HG03039 (cell line): ENCODE results near the gene C12orf60.

Experiments used
- ATAC-seq: cut with Tn5 transposase; IDR thresholded peaks from one replicate; pipeline ENCODE4 v1.9.1; 2021; ENCODE audit warnings: mild to moderate bottlenecking, moderate library complexity; ENCODE audit not compliant: unreplicated experiment

Gene C12orf60

GRCh38 chr12:14776236-14776961 is 27.1 kb upstream of the C12orf60 start:
- ATAC-seq = no peak

- ATAC-seq = no peak
Observed at GRCh38 chr12:14777271-14777670, 26.2 kb upstream of the C12orf60 start.

GRCh38 chr12:14779834-14780233 is 23.6 kb upstream of the C12orf60 start:
- no peak for ATAC-seq

- no peak for ATAC-seq
Observed at GRCh38 chr12:14780859-14781258, 22.6 kb upstream of the C12orf60 start.

- ATAC-seq = no peak
Observed at GRCh38 chr12:14781563-14781962, 21.9 kb upstream of the C12orf60 start.

GRCh38 chr12:14782756-14783155 is 20.7 kb upstream of the C12orf60 start:
- no peak for ATAC-seq

- ATAC-seq = no peak
Observed at GRCh38 chr12:14784471-14784870, 19.0 kb upstream of the C12orf60 start.

GRCh38 chr12:14785568-14785967 is 17.9 kb upstream of the C12orf60 start:
- ATAC-seq = no peak

- ATAC-seq = no peak
Observed at GRCh38 chr12:14795028-14795448, 8.4 kb upstream of the C12orf60 start.

GRCh38 chr12:14802247-14802646 is 1.2 kb upstream of the C12orf60 start:
- ATAC-seq = no peak

GRCh38 chr12:14802721-14803010 is 804 bp upstream of the C12orf60 start:
- ATAC-seq = no peak

- ATAC-seq = peak; percentile 10
Observed at GRCh38 chr12:14803830-14804160, 325 bp downstream of the C12orf60 start.

GRCh38 chr12:14810167-14810952 is 6.9 kb downstream of the C12orf60 start:
- no peak for ATAC-seq

- ATAC-seq = no peak
Observed at GRCh38 chr12:14810953-14811483, 7.5 kb downstream of the C12orf60 start.

GRCh38 chr12:14811486-14811885 is 8.0 kb downstream of the C12orf60 start:
- ATAC-seq = no peak

- no peak for ATAC-seq
Observed at GRCh38 chr12:14814014-14814413, 10.5 kb downstream of the C12orf60 start, which contains the start of gene SMCO3. Gene SMCO3 (minus strand): TSS chr12:14814182. CDS start chr12:14806680, 7,502 bp downstream.

GRCh38 chr12:14824012-14824634 is 20.7 kb downstream of the C12orf60 start:
- ATAC-seq = no peak

- ATAC-seq = no peak
Observed at GRCh38 chr12:14825256-14825655, 21.8 kb downstream of the C12orf60 start.

GRCh38 chr12:14826491-14826890 is 23.0 kb downstream of the C12orf60 start:
- ATAC-seq = no peak

- no peak for ATAC-seq
Observed at GRCh38 chr12:14827043-14827442, 23.6 kb downstream of the C12orf60 start.

- no peak for ATAC-seq
Observed at GRCh38 chr12:14828892-14829291, 25.4 kb downstream of the C12orf60 start.

GRCh38 chr12:14833336-14833735 is 29.9 kb downstream of the C12orf60 start:
- no peak for ATAC-seq
